Stimulated activated CD8-positive, alpha-beta memory T cell treated with anti-CD3 and anti-CD28 coated beads, Interleukin-4, amount 100 ng/mL, for 24 hours (primary cell): Measurements from ENCODE around the gene RAPGEF4.
"Not testable (repeated sequence)": the region's sequence is repeated elsewhere in the genome, so short reads cannot be mapped to it uniquely, and the experiment has no call there.

Experiments
- DNase-seq: peaks from one replicate; pipeline ENCODE4 v3.0.0-alpha.2; 2020; ENCODE audit warnings: low read depth

Gene RAPGEF4

GRCh38 chr2:173075056-173075780 is 339.6 kb downstream of the RAPGEF4 start:
- DNase-seq: no peak

GRCh38 chr2:173075781-173076580 is 340.3 kb downstream of the RAPGEF4 start, which contains the start of gene MAP3K20:
Gene MAP3K20, plus strand, starts transcription at chr2:173075846. Its CDS starts 15,186 bp downstream, at chr2:173091032.
- peak; percentile 28 for DNase-seq

DNA sequence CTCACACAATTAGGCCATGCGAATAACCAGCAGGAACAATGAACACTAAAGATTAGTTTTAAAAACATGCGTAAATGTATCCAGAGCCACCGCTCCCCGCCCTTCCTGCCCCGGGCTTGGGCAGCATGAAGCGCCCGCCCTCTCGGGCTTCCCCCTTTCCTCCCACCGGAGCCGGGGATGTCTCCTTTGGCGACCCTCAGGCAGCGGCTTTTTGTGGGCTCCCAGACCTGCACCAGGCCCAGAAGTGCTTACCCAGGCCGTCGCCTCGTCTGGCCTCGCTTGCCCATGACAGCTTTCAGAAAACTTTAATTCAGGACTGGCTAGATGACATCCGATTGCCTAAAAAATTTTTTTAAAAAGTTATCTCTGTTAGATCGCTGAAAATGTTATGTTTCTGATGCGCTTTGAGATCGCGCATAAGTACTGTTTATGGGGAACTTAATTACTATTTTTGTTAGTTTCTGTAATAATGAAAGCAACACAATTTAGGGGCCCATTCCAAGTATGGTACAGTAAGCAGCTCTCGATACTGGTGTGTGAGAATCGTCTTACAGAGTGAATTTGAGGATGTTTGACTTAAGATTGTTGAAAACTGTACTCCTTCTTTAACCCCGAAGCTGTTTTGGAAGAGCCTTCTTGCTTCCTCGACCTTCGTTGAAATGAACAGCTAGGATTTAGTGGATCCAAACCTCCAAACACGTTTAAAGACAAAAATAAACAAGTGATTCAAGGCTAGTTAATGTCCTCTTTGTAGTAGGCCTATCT is 341.1 kb downstream of the RAPGEF4 start:
- DNase-seq: no peak

DNA sequence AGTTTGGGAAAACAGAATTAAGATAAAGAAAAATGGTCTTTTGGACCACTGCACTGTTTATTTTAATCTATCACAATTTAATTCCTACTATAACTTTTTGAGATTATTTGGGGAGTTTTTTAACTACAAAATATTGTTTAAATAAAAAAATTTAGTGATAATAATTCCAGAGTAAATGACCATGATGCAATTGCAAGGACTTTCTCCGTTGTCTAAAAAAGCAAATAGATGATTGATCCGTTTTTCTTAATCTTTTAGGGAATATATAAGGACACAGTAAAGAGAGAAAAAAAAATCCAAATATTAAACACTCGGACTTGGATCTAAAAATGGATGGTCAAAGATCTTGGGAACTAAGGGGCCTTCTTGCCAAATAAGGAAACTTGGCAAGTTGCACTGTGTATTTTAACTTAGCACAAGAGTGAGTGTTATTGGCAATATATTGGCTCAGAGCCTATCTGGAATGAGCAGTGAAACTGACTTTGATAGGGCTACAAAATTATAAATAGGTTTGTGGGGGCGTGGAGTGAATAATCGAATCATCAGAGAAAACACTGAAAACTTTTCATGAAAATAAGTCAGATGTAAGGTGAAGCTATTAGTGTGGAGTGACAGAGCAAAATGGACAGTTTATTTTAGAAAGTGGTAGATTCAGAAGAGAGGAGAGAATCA is 342.0 kb downstream of the RAPGEF4 start:
- no peak for DNase-seq

DNA sequence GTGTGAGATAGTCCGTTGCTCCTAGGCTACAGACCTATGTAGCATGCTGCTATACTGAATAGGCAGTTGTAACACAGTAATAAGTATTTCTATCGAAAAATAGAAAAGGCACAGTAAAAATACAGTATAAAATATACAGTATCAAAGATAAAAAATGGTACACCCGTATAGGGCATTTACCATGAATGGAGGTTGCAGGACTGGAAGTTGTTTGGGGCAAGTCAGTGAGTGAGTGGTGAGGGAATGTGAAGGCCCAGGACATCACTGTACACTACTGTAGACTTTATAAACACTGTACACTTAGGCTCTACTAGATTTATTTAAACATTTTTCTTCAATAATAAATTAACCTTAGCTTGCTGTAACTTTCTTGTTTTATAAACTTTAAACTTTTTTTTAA is 343.5 kb downstream of the RAPGEF4 start:
- no peak for DNase-seq

GRCh38 chr2:173079973-173080860 is 344.6 kb downstream of the RAPGEF4 start:
- DNase-seq: no peak

- DNase-seq: no peak
Observed at GRCh38 chr2:173086518-173087213, 351.0 kb downstream of the RAPGEF4 start.

DNA sequence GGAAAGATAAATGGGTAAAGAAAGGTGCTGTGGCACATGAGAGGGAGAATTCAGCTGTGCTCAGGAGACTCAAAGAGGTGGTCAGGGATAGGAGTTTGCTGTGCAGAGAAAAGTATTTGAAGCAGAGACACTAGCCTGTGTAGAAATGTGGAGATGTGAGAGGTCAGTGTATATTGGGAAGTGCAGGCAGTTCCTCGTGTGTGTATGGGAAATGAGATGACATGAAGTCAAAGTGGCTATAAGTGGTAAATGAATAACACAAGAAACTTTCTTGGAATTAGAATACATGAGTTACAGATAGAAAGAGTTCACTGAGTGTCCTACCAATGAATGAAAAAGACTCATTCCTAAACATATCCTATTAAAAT is 351.6 kb downstream of the RAPGEF4 start:
- no peak for DNase-seq

GRCh38 chr2:173087793-173088496 is 352.3 kb downstream of the RAPGEF4 start:
- DNase-seq: no peak

- no peak for DNase-seq
Observed at GRCh38 chr2:173090276-173090877, 354.7 kb downstream of the RAPGEF4 start.

- no peak for DNase-seq
Observed at GRCh38 chr2:173090973-173091660, 355.5 kb downstream of the RAPGEF4 start.

DNA sequence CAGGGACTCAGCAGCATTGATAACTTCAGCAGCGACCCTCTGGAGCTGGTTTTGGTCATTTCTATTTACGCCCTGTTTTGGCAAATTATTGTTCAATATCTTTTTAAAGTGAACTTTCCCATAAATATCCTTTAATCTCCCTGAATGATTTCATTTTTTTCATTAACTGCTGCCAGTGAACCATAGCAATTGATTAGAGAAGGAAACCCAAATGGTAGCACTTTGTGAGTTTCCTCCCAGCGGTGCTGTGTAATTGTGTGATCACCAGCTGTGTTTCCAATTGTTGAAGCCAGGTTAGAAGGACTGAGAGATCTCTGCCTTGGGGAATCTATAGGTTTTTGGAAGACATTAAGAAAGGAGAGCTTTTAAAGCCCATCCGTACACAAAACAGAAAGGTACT is 356.3 kb downstream of the RAPGEF4 start:
- DNase-seq: no peak

- no peak for DNase-seq
Observed at GRCh38 chr2:173092844-173093402, 357.3 kb downstream of the RAPGEF4 start.

DNA sequence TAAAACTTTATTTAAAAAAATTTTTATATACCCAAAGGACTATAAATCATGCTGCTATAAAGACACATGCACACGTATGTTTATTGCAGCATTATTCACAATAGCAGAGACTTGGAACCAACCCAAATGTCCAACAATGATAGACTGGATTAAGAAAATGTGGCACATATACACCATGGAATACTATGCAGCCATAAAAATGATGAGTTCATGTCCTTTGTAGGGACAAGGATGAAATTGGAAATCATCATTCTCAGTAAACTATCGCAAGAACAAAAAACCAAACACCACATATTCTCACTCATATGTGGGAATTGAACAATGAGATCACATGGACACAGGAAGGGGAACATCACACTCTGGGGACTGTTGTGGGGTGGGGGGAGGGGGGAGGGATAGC is 358.0 kb downstream of the RAPGEF4 start:
- DNase-seq: not testable (repeated sequence)

- no peak for DNase-seq
Observed at GRCh38 chr2:173094731-173095130, 359.1 kb downstream of the RAPGEF4 start.

DNA sequence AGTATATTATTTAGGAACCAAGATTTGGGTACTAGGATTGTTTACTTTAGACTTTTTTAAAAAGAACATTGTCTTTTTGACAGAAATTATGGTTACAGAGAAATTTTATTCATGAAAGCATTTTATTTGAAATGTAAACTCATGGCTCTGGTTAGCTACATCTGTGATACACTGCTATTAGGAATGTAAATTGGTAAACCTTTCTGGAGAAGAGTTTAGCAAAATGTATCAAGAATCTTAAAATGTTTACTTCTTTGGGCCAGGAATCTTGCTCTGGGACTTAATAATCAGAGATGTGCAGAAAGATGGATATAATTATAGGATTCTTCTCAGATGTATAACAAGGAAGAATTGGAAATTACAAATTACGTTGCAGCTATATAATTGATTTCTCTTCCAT is 359.7 kb downstream of the RAPGEF4 start:
- DNase-seq: no peak

- DNase-seq: no peak
Observed at GRCh38 chr2:173099271-173099670, 363.6 kb downstream of the RAPGEF4 start.

- no peak for DNase-seq
Observed at GRCh38 chr2:173099804-173100203, 364.2 kb downstream of the RAPGEF4 start.
